ENCODE measurements around the gene LRRFIP2.

DNA sequence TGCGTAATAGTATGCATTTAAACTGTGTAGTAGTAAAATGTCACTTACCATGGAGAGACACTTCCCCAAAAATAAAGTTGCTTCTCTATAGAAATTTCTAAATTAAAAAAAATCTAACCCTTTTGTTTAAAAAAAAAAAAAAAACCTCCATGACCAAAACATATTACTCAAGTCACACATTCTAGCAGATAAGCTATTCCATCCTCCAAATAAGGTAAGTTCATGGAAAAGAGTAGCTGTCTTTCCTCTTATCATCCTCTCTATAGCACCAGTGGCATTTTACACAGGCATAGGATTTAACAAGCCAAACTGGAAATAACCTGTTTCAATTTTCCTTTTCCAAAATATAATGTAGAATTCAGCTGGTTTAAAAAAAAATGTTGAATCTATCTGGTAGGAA is 57.4 kb downstream of the LRRFIP2 start:
- TF ChIP-seq, protein P1, sequence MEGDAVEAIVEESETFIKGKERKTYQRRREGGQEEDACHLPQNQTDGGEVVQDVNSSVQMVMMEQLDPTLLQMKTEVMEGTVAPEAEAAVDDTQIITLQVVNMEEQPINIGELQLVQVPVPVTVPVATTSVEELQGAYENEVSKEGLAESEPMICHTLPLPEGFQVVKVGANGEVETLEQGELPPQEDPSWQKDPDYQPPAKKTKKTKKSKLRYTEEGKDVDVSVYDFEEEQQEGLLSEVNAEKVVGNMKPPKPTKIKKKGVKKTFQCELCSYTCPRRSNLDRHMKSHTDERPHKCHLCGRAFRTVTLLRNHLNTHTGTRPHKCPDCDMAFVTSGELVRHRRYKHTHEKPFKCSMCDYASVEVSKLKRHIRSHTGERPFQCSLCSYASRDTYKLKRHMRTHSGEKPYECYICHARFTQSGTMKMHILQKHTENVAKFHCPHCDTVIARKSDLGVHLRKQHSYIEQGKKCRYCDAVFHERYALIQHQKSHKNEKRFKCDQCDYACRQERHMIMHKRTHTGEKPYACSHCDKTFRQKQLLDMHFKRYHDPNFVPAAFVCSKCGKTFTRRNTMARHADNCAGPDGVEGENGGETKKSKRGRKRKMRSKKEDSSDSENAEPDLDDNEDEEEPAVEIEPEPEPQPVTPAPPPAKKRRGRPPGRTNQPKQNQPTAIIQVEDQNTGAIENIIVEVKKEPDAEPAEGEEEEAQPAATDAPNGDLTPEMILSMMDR (IDR thresholded peaks at IDR 0.05; ENCODE audit: insufficient read depth, low read length), result no peak
- TF ChIP-seq, protein P2, sequence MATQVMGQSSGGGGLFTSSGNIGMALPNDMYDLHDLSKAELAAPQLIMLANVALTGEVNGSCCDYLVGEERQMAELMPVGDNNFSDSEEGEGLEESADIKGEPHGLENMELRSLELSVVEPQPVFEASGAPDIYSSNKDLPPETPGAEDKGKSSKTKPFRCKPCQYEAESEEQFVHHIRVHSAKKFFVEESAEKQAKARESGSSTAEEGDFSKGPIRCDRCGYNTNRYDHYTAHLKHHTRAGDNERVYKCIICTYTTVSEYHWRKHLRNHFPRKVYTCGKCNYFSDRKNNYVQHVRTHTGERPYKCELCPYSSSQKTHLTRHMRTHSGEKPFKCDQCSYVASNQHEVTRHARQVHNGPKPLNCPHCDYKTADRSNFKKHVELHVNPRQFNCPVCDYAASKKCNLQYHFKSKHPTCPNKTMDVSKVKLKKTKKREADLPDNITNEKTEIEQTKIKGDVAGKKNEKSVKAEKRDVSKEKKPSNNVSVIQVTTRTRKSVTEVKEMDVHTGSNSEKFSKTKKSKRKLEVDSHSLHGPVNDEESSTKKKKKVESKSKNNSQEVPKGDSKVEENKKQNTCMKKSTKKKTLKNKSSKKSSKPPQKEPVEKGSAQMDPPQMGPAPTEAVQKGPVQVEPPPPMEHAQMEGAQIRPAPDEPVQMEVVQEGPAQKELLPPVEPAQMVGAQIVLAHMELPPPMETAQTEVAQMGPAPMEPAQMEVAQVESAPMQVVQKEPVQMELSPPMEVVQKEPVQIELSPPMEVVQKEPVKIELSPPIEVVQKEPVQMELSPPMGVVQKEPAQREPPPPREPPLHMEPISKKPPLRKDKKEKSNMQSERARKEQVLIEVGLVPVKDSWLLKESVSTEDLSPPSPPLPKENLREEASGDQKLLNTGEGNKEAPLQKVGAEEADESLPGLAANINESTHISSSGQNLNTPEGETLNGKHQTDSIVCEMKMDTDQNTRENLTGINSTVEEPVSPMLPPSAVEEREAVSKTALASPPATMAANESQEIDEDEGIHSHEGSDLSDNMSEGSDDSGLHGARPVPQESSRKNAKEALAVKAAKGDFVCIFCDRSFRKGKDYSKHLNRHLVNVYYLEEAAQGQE (IDR thresholded peaks at IDR 0.05; ENCODE audit: insufficient replicate concordance, low read depth), result no peak
- TF ChIP-seq POLR2AphosphoS5 (IDR thresholded peaks at IDR 0.05; ENCODE audit: low read depth), result no peak

All from HL-60 (cell line).